Mesodermal cell (in vitro differentiated cells): Measurements from ENCODE around the gene PCCB.
A peak's percentile ranks its signal among the peaks of the same experiment; 100 is the strongest.

ENCODE experiments used
- H3K27ac ChIP-seq: 2 replicates; pipeline ENCODE4 v1.7.0; 2013; ENCODE audit warnings: mild to moderate bottlenecking, low read depth, low read length, moderate library complexity; ENCODE audit not compliant: severe bottlenecking
- H3K36me3 ChIP-seq: 2 replicates; pipeline ENCODE4 v1.7.1; 2013; ENCODE audit warnings: mild to moderate bottlenecking, low read length, moderate library complexity; ENCODE audit not compliant: control insufficient read depth, insufficient read depth
- H3K4me1 ChIP-seq: one replicate; pipeline ENCODE4 v1.7.1; 2013; ENCODE audit warnings: mild to moderate bottlenecking, low read length; ENCODE audit not compliant: insufficient read depth, control insufficient read depth, poor library complexity, severe bottlenecking
- H3K4me3 ChIP-seq: 2 replicates; pipeline ENCODE4 v1.7.0; 2013; ENCODE audit warnings: low read length, control low read depth, mild to moderate bottlenecking; ENCODE audit not compliant: insufficient read depth, poor library complexity, severe bottlenecking; ENCODE audit errors: extremely low read depth
- H3K9me3 ChIP-seq: 2 replicates; pipeline ENCODE4 v1.7.1; 2013; ENCODE audit warnings: mild to moderate bottlenecking, low read length, moderate library complexity; ENCODE audit not compliant: control insufficient read depth
- WGBS, 2 experiments: methylation state at CpG; one replicate each; pipeline ENCODE4 v1.1.5; 2013; ENCODE audit warnings: missing lambda C conversion rate in 2 of 2; ENCODE audit not compliant: insufficient coverage in 2 of 2; 5-methylcytosine and 5-hydroxymethylcytosine counted together

Gene PCCB

DNA sequence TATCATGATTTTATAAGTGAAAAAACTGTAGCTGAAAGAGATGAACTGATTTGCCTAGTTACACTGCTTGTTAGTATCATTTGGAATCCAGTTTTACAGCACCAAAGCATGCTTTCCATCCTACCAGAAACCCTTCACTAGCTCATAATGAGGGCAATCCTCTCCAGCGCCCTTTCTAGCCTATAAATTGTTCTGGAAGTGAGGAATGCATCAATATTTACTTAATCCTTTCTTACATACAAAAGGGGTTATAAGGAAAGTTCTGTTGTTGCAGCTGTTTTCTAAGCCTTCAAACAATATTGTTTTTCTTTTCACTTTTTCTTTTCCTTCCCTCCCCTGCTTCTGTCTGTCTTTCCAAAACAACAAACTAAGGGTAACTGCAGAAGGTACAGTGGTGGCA, 11.0 kb upstream of the PCCB start:
- no peak overlapping the region for H3K4me3 ChIP-seq
- WGBS, 2 experiments, result no CpG with 5 or more reads among the region's 1 CpG
- no peaks in the 10 kb centered on the region for H3K36me3 ChIP-seq
- no peaks in the 10 kb centered on the region for H3K4me1 ChIP-seq
- no peak overlapping the region for H3K27ac ChIP-seq
- H3K9me3 ChIP-seq, result no peaks in the 10 kb centered on the region

DNA sequence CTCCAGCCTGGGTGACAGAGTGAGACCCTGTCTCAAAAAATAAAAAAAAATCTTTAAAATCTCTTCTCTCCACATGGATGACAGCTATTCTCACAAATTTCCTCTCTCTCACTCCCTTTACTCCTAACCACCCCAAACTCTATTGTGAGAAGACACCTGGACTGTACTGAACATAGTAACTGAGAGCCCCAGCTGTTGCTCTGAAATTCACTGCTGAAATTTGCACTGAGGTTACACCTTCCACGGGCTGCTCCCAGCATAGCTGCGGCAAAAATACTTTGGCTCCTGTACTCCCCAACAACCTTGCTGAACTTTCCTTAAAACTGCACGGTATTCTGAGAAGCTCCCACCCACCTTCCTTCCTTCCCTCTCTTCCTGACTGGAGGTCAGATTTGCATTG, 4.4 kb upstream of the PCCB start:
- WGBS, 2 experiments, result 72 to 88% methylated on average over 3 of the region's 3 CpGs
- Histone ChIP-seq H3K36me3 (no peaks in the 10 kb centered on the region), H3K4me1 (no peaks in the 10 kb centered on the region), H3K9me3 (no peaks in the 10 kb centered on the region), H3K4me3 (no peak overlapping the region), H3K27ac (no peak overlapping the region)

DNA sequence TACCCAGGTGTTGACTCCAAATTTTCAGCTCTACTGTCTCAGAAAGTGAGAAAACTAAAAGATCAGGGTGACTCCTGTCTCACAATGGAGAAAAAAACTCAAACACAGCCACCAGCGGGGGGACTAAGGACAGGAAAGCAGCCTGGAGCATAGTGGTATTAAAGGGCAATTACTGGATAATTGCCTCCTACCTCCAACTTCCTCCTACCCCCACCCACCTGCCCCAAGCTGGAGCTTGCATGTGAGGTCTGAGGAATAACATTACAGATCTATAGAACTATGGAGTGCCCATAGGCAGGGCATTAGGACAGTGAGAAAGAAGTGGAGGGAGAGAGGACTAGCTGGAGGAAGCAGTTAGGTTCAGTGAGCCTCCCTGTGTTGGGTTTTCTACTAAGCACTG, 2.7 kb upstream of the PCCB start:
- peaks cover 5% of the 10 kb centered on the region for H3K4me1 ChIP-seq
- no peak overlapping the region for H3K27ac ChIP-seq
- H3K4me3 ChIP-seq, result no peak overlapping the region
- H3K9me3 ChIP-seq, result no peaks in the 10 kb centered on the region
- WGBS, 2 experiments, result no CpG with 5 or more reads among the region's 1 CpG
- H3K36me3 ChIP-seq, result no peaks in the 10 kb centered on the region

DNA sequence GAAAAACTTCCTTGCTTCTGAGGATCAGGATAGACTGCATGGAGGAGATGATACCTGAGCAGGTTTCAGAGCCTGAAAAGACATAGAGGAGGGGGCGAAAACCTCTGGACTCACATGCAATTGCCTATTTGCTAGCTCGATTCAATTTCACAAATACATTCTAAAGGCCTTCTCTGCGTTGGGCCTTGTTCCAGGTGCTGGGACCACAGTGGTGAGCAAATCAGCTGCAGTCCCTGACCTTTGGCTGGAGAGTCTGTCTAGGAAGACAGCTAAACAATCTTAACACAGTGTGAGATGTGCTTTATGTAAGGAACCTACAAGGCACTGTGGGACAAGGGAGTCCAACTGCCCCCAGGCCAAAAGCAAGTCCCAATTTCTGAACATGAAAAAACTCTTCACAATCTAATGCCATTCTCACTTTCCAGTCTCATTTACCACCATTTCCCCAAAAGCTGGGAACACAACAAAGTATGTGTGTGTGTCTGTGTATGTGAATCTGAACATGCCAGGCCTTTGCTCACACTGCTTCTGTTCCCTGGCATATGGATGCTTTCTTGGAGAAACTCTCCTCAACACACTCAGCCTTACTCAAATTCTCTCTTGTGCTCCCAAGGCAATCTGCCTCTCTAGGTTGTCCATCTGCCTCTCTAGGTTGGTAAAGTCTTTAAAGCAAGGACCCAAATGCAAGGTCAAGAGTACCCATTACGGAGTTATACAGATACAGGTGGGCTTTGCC, 2.1 kb upstream of the PCCB start:
- Histone ChIP-seq H3K4me1 (peaks cover 5% of the 10 kb centered on the region), H3K36me3 (no peaks in the 10 kb centered on the region), H3K9me3 (no peaks in the 10 kb centered on the region), H3K27ac (no peak overlapping the region), H3K4me3 (no peak overlapping the region)
- 89 to 90% methylated on average over 1 to 3 of the region's 4 CpGs for WGBS, 2 experiments

DNA sequence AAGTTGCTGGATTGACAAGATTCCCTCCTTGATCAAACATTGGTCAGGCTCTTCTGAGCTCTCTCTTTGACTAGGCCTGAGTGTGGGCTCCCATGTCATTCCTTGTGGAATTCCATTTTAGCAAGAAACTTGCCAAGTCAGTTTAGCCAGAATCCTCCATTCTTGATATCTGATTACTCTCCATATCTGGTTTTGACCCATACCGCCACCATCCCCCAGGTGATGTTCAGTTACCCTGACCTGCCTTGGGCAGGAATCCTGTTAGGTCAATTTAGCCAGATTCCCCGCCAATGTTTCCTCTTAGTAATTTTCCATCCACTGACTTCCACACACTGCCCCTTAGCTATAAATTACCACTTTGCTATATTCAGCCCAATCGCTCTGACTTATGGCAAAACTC, 1.0 kb upstream of the PCCB start:
- no peak overlapping the region for H3K27ac ChIP-seq
- no peaks in the 10 kb centered on the region for H3K36me3 ChIP-seq
- no peak overlapping the region for H3K4me3 ChIP-seq
- H3K9me3 ChIP-seq, result no peaks in the 10 kb centered on the region
- H3K4me1 ChIP-seq, result peaks cover 5% of the 10 kb centered on the region
- 93 to 96% methylated on average over 1 to 2 of the region's 3 CpGs for WGBS, 2 experiments

DNA sequence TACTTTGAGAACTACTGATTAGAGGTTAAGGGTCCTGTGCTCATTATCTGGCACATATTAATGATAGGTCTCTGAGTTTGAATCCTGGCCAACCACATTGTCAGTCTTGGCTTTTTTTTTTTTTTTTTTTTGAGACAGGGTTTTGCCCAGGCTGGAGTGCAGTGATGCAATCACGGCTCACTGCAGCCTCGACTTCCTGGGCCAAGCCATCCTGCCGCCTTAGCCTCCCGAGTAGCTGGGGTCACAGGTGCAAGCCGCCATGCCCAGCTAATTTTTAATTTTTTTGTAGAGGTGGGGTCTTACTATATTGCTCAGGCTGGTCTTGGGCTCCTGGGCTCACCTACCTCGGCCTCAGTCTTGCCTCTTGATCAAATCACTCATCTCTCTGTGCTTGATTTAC, 547 bp upstream of the PCCB start:
- WGBS, 2 experiments, result 90% methylated on average over 4 of the region's 6 CpGs; no CpG with 5 or more reads in 1 of the 2 experiments
- no peaks in the 10 kb centered on the region for H3K36me3 ChIP-seq
- no peaks in the 10 kb centered on the region for H3K9me3 ChIP-seq
- peak overlapping the region; percentile 64 for H3K4me3 ChIP-seq
- peak overlapping the region; percentile 98 for H3K27ac ChIP-seq
- peaks cover 5% of the 10 kb centered on the region for H3K4me1 ChIP-seq

DNA sequence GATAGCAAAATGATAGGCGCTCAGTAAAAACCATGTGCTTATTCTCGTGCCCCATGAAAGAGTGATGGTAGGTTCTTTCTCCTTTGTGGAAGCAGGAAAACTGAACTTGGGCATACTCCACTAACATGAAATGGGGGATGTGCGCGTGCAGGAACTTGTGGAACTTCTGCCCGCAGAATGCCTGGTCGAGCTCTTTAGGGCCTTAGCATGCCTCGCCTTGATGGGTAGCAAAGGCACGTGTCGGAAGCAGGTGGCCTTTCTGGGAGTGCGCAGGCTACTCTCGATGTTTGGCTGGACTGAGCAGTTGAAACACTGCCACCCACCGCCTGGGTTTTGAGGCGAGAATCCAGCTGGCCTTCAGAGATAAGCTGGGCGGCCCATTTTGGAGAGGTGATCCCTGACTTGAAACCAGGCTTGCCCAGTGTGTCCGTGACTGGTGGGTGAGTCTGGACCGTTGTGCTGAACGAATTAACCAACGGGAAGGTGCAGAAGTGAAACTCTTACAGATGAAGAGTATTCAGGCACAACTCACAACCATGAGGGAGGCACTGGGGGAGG, 842 bp downstream of the PCCB start:
- peak overlapping the region; percentile 98 for H3K27ac ChIP-seq
- peaks cover 6% of the 10 kb centered on the region for H3K36me3 ChIP-seq
- WGBS, 2 experiments, result 67 to 69% methylated on average over 15 to 17 of the region's 18 CpGs
- peak overlapping the region; percentile 64 for H3K4me3 ChIP-seq
- no peaks in the 10 kb centered on the region for H3K9me3 ChIP-seq
- H3K4me1 ChIP-seq, result peaks cover 5% of the 10 kb centered on the region

DNA sequence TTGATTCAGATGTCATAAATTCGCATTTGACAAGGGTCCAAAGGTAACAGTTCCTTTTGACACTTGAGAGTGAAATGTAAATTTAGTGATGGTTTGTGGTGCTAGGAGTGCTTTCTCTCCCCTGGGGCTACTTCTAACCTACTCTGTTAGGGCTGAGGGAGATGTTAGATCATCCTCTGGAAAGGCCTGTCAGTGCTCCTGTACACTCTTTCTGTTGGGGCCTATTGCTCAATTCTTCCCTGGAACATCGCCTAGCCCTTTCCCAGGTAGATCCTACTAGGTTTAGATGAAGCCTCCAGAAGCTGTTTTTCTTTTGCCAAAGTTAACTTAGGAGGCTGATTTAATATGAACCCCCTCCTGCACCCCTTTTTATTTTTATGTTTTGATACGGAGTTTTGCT, 1.4 kb downstream of the PCCB start:
- no peaks in the 10 kb centered on the region for H3K9me3 ChIP-seq
- H3K27ac ChIP-seq, result no peak overlapping the region
- H3K36me3 ChIP-seq, result peaks cover 6% of the 10 kb centered on the region
- WGBS, 2 experiments, result 76 to 90% methylated on average over 2 to 3 of the region's 3 CpGs
- no peak overlapping the region for H3K4me3 ChIP-seq
- peaks cover 5% of the 10 kb centered on the region for H3K4me1 ChIP-seq

DNA sequence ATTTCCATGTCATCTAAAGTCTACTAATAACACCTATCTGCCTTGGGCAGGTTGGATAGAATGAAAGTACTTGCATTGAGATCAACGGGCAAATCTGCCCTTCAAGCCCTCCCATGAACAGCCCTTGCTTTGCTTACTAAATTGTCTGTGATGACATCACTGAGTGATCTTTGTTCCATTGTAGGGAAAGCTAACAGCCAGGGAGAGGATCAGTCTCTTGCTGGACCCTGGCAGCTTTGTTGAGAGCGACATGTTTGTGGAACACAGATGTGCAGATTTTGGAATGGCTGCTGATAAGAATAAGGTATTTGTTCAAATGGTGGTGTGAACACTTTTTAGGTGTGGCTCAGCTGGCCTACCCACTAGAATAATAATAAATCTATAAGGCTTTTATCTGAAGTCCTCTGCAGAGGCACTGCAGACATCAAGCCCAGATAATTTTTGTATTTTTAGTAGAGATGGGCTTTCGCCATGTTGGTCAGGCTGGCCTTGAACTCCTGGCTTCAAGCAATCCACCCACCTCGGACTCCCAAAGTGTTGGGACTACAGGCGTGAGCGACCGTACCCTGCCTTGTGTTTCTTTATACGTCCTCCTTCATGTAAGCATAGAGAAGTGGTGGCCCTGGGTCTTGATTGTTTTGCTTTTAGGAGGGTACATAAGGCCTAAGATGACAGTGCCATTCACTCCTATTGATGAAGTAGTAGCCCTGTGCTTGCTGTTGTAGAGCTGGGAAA, 5.7 kb downstream of the PCCB start:
- Histone ChIP-seq H3K36me3 (peaks cover 31% of the 10 kb centered on the region), H3K9me3 (no peaks in the 10 kb centered on the region), H3K27ac (no peak overlapping the region), H3K4me3 (no peak overlapping the region), H3K4me1 (peaks cover 5% of the 10 kb centered on the region)
- 91 to 97% methylated on average over 5 to 6 of the region's 8 CpGs for whole genome bisulfite sequencing, 2 experiments

DNA sequence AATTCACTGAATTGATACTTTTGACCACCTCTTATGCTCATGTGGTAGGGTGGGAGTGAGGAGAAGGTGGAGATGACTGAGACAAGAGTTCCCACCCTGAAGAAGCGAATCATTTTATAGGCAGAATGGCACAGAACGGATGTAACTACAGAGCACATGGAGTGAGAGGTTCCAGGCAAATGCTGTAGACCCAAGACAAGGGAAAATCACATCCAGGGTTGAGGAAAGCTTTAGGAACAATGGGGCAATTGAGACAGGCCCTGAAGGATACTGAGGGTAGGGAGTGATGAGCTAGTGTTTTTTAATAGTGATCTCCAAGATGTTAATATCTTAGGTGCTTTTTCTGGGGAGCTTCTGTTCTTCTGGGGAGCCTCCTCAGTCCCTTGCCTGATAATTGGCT, 8.1 kb downstream of the PCCB start:
- Histone ChIP-seq H3K36me3 (peaks cover 43% of the 10 kb centered on the region), H3K4me3 (no peak overlapping the region), H3K9me3 (no peaks in the 10 kb centered on the region), H3K27ac (no peak overlapping the region), H3K4me1 (peaks cover 6% of the 10 kb centered on the region)
- 88 to 94% methylated on average over 2 of the region's 2 CpGs for WGBS, 2 experiments

DNA sequence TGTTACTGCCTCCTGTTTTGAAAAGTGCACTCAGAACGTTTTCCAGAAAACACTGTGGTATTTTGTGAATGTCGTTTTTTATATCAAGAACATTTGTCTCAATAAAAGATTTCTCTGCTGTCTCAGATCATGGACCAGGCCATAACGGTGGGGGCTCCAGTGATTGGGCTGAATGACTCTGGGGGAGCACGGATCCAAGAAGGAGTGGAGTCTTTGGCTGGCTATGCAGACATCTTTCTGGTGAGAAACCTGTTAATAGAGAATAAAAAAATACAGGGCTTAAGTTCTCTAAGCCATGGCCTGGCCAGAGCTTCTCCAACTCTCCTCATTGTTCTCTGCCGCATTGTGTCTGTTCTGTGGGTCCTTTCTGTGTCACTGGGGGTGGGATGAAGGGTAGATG, 11.7 kb downstream of the PCCB start:
- Histone ChIP-seq H3K4me3 (no peak overlapping the region), H3K36me3 (peaks cover 51% of the 10 kb centered on the region), H3K4me1 (peaks cover 6% of the 10 kb centered on the region), H3K9me3 (no peaks in the 10 kb centered on the region), H3K27ac (no peak overlapping the region)
- 86 to 88% methylated on average over 3 to 4 of the region's 5 CpGs for WGBS, 2 experiments
